NCI-H2171 treated with DMSO at 0.1 percent for 48 hours (cell line): ENCODE results near the gene ATPAF1.

ENCODE experiments used
- DNase-seq: peaks from one replicate; lab custom pipeline; 2025; lab: John Stamatoyannopoulos, UW

The ATPAF1 gene

DNA sequence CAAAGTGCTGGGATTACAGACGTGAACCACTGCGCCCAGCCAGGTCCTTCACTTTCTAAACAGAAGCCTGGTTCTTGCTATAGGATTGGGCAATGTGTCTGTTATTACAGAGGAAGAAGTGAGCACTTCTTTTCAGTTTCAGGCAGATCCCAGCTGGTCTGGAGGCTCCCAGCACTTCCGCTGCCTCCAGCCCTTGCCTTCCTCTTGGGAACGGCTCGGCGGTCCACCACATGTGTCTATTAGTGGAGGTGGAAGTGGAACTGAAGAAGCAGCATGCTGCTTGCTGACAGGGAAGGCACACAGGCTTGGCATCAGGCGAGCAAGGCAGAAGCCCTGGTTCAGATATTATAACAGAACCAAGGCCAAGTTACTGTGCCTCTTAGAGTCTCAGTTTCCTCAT, 81.1 kb downstream of the ATPAF1 start:
- no peak for DNase-seq

- no peak for DNase-seq
Measured at GRCh38 chr1:46585312-46585938, 82.7 kb downstream of the ATPAF1 start.

- DNase-seq, result no peak
Measured at GRCh38 chr1:46583494-46583893, 84.7 kb downstream of the ATPAF1 start.

DNA sequence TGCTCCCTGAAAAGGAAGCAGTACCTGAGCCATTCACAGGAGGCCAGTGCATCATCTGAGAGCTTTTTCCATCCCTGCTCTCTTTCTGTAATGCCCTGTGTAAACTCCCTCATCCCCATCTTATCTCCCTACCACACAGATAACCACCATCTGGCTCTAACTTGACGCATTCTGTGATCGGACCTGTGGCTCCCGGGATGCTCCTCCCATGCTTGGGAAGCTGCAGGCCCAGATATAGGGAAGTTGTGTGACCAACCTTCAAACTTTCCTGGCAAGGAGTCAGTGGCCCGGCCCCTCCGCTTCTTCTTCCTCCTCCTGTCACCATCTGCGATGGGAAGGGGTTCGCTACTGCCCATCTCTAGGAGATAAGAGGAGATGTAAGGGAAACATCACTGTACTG, 85.2 kb downstream of the ATPAF1 start:
- DNase-seq, result no peak
